ENCODE data around the gene NAV2.

GRCh38 chr11:20056109-20056949 is 343.7 kb downstream of the NAV2 start:
- TF ChIP-seq CTCF (IDR thresholded peaks at IDR 0.05; ENCODE audit: low read depth, low read length) = no peak
- TF ChIP-seq POLR2A (IDR thresholded peaks at IDR 0.05; ENCODE audit: extremely low read depth, insufficient read length) = no peak
- no peak for TF ChIP-seq MYC (IDR thresholded peaks at IDR 0.05; ENCODE audit: low read depth, low read length)

All from NB4 (cell line).